NCI-H1417 treated with DMSO at 0.1 percent for 48 hours (cell line): ENCODE results near the gene MYO19.
A peak's percentile ranks its signal among the peaks of the same experiment; 100 is the strongest.

Source experiments
- DNase-seq: peaks from one replicate; lab custom pipeline; 2025; lab: John Stamatoyannopoulos, UW

The MYO19 gene, protein sequence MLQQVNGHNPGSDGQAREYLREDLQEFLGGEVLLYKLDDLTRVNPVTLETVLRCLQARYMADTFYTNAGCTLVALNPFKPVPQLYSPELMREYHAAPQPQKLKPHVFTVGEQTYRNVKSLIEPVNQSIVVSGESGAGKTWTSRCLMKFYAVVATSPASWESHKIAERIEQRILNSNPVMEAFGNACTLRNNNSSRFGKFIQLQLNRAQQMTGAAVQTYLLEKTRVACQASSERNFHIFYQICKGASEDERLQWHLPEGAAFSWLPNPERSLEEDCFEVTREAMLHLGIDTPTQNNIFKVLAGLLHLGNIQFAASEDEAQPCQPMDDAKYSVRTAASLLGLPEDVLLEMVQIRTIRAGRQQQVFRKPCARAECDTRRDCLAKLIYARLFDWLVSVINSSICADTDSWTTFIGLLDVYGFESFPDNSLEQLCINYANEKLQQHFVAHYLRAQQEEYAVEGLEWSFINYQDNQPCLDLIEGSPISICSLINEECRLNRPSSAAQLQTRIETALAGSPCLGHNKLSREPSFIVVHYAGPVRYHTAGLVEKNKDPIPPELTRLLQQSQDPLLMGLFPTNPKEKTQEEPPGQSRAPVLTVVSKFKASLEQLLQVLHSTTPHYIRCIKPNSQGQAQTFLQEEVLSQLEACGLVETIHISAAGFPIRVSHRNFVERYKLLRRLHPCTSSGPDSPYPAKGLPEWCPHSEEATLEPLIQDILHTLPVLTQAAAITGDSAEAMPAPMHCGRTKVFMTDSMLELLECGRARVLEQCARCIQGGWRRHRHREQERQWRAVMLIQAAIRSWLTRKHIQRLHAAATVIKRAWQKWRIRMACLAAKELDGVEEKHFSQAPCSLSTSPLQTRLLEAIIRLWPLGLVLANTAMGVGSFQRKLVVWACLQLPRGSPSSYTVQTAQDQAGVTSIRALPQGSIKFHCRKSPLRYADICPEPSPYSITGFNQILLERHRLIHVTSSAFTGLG

DNA sequence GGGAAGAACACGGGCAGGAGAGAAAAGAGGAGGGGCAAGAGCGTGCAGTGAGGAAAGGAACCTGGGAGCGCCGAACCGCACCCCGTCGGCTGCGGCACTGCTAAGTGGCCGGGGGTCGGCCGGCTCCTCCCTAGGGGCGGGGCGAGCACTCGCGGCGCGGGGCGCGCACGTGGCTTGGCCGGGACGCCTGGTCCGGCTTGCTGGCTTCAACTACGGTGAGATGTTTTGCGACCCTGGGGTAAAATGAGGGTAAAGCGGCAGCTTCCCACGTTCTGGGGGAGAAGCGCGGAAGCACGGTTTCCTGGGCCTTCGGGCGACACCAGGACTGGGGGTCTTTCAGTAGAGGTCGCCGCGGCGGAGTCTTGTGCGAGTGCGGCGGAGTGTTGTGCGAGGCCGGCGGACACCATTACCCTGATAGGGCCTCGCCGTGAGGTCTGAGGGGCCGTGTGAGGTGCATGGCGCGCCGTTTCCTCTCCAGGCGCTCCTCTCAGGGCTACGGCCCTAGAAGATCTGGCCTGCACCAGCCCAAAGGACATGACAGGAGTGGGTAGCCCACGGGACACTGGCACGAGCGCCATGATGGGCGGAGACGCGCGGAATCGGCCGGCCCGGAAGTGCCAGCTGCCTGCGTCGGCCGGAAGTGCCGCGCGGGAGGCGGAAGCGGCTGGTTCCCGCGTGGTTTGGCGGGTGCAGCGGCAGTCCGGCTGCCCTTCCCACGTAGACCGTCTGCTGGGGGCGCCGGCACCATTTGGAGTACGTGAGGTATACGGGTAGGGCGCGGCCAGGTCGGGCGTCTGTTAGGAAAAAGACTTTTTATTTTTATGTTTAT, at the start of gene MYO19, which contains the start of gene PIGW:
Gene MYO19 (minus strand): TSS at position 29 of the 829 bp plus-strand sequence. CDS start 2,330 bp downstream, outside the sequence.
Gene PIGW (plus strand): TSS at position 148 of the 829 bp plus-strand sequence. CDS start 2,115 bp downstream, outside the sequence.
- peak; percentile 44 for DNase-seq

GRCh38 chr17:36583787-36584186, 49.1 kb upstream of the MYO19 start:
- no peak for DNase-seq

- DNase-seq, result no peak
These were observed 44.0 kb upstream of the MYO19 start for GRCh38 chr17:36578671-36579070.

- no peak for DNase-seq
These were observed 42.1 kb upstream of the MYO19 start for GRCh38 chr17:36576793-36577192.

- DNase-seq, result no peak
These were observed 40.4 kb upstream of the MYO19 start for GRCh38 chr17:36575028-36575427.

- no peak for DNase-seq
These were observed 31.4 kb upstream of the MYO19 start for GRCh38 chr17:36566081-36566480.

- DNase-seq, result no peak
These were observed 18.8 kb upstream of the MYO19 start for GRCh38 chr17:36553459-36553858.

DNA sequence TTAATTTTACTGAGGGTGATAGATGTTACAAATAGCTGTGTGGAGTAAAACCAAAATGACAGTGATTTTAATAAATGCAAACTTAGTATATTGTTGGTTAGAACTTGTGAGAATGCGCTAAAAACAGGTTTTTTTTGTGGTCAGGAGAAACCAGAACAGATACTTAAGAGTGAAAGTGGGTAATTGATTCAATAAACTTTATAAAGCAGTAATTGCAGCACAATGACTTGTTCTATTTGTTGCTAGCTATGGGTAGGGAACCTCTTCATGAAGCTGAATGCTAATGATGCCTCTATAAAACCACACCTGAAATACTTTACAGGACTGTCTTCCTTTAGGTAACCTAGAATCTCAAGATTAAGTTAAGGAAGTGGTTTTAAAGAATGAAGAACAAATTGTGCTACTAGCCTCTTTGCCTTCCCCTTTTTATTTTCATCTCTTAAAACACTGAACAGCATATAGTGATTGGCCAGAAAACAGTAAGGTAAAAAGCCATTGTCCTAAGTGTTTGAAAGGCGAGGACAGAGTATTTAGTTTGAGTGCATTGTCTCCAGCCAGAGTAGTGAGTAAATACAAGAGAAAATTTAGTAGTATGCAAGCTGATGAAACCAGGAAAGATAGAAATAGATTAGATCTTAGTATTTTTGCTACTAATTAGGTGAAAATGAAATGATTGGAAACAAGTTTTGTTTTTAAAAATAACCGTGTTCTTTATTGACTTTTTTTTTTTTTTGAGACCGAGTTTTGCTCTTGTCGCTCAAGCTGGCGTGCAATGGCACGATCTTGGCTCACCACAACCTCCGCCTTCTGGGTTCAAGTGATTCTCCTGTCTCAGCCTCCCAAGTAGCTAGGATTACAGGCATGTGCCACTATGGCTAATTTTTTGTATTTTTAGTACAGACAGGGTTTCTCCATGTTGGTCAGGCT, 16.1 kb upstream of the MYO19 start:
- DNase-seq, result no peak

- no peak for DNase-seq
These were observed 13.1 kb upstream of the MYO19 start for GRCh38 chr17:36547776-36548175.

GRCh38 chr17:36546418-36547093, 11.9 kb upstream of the MYO19 start:
- no peak for DNase-seq

- DNase-seq, result peak; percentile 80
These were observed 11.1 kb upstream of the MYO19 start for GRCh38 chr17:36545465-36546417.

- DNase-seq, result no peak
These were observed 10.4 kb upstream of the MYO19 start for GRCh38 chr17:36545077-36545464.

- DNase-seq, result peak; percentile 39
These were observed 9.8 kb upstream of the MYO19 start, which contains the start of gene GGNBP2 for GRCh38 chr17:36544307-36545076. GGNBP2 (plus strand) TSS chr17:36544919; CDS start chr17:36545725, 806 bp downstream.

DNA sequence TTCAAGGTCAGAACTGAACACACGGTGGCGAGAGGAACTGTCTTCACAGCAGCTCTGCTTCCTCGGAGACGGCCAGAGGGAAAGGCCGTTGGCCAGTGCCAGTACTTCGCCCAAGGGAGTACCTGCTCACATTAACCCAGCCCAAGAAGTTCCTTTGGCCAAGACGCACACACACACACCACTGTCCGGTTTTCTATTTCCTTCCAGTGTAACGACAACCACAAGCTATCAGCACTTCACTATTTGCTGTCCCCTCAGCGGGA, 9.3 kb upstream of the MYO19 start:
- no peak for DNase-seq

DNA sequence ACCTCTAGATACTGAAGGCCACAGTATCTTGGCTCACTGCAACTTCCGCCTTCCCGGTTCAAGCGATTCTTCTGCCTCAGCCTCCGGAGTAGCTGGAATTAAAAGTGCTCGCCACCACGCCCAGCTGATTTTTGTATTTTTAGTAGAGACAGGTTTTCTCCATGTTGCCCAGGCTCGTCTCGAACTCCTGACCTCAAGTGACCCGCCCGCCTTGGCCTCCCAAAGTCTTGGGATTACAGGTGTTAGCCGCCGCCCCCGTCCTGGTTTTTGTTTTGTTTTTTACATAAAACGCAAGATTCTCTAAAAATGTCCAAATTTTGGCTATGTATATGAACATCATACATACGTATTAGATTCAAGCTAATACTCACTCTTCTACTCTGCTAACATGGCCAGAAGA, 8.1 kb upstream of the MYO19 start:
- no peak for DNase-seq

- DNase-seq, result no peak
These were observed 6.0 kb upstream of the MYO19 start for GRCh38 chr17:36540696-36541095.

DNA sequence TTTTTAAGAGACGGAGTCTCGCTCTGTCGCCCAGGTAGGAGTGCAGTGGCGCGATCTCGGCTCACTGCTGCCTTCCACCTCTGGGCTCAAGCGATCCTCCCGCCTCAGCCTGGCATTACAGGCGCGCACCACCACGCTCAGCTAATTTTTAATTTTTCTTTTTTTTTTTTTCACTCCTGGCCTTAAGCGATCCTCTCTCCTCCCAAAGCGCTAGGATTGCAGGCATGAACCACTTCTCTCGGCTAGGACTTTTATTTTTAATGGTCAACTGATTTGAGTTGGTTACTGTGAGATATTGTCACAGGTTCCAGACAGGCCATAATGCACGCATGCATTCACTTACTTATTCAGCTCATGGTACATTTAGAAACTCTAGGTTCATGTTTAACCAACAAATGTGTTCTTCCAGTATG, 1.0 kb upstream of the MYO19 start:
- no peak for DNase-seq
